ENCODE data around the gene PTPRK.
A peak's percentile ranks its signal among the peaks of the same experiment; 100 is the strongest.

PTPRK gene

DNA sequence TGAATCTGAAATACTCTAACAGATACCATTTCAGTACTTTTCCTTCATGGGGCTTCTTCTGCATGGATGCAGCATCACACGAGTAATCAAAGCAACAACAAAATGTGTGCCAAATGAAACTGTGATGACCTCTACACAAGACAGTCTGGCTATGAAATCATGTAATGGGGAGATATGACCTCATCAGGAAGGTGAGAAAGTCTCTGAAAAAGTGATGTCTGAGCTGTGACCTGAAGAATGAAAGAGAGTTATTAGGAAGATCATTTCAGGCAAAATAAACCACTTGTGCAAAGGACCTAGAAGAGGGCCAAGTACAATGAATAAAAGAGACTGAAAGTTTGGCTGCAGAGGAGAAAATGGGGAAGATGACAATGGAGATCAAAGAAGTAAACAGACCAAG, 182.8 kb downstream of the PTPRK start:
- DNase-seq (ENCODE audit: extremely low spot score), result no peak
- TF ChIP-seq, protein P1, sequence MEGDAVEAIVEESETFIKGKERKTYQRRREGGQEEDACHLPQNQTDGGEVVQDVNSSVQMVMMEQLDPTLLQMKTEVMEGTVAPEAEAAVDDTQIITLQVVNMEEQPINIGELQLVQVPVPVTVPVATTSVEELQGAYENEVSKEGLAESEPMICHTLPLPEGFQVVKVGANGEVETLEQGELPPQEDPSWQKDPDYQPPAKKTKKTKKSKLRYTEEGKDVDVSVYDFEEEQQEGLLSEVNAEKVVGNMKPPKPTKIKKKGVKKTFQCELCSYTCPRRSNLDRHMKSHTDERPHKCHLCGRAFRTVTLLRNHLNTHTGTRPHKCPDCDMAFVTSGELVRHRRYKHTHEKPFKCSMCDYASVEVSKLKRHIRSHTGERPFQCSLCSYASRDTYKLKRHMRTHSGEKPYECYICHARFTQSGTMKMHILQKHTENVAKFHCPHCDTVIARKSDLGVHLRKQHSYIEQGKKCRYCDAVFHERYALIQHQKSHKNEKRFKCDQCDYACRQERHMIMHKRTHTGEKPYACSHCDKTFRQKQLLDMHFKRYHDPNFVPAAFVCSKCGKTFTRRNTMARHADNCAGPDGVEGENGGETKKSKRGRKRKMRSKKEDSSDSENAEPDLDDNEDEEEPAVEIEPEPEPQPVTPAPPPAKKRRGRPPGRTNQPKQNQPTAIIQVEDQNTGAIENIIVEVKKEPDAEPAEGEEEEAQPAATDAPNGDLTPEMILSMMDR (IDR thresholded peaks at IDR 0.05; ENCODE audit: control extremely low read depth, extremely low read depth, low read depth, missing control alignments), result no peak
- ChIA-PET POLR2A (no interaction called here), CTCF (interaction anchor here (1.3 kb wide), 1 partner anchor 9 kb away, joined by 4 read pairs; no protein-coding TSS in a partner anchor)

DNA sequence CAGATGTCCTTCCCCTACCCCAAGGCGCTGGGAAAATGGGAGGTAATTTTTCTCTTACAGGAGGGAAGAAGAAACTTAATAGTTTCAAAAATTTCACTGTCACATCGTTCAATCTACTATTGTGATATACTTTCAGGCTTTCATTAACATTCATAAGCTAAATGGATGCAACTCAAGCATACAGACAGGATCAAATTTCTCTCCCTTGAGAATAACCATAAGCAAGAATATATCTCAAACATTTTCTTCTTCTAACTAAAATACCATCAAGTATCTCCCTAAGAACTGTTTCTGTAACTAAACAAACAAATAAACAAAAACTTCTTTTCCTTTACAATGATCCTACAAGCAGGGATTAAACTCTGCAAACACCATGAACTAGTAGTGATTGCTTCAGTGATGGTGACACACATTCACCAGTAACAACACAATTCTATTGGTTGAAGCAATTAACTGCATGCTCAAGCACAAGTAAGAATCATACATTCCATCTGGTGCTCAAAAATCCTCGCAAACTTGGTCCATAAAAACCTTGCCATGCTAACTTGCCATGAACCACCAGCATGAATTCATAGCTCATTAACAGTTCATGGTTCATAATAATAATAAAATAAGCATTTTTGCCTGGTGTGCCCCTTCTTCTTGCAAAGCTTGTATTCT, 183.8 kb downstream of the PTPRK start:
- DNase-seq (ENCODE audit: extremely low spot score), result no peak
- ChIA-PET POLR2A (no interaction called here), CTCF (interaction anchor here (1.3 kb wide), 1 partner anchor 8 kb away, joined by 4 read pairs; no protein-coding TSS in a partner anchor)
- TF ChIP-seq, protein P1 (IDR thresholded peaks at IDR 0.05; ENCODE audit: control extremely low read depth, extremely low read depth, low read depth, missing control alignments), result no peak

DNA sequence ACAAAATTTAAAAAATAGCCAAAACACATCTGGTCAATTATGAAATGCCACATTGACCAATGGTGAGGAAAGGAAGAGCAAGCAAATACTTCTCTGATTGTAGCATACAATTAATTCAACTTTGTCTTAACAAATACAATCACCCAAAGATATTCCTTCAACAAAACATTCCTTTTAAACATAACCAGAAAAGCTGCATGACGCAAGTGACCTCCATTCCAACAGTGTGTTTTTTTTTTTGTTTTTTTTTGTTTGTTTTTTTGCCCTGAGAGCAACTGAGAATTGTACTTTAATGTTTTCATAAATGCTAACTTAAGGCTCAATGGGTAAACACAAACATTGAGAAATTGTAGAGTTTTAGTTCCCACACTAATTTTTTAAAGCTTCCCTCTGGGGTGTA, 184.4 kb downstream of the PTPRK start:
- no peak for DNase-seq (ENCODE audit: extremely low spot score)
- ChIA-PET CTCF (interaction anchor here (1.0 kb wide), 1 partner anchor 21 kb away, joined by 3 read pairs; no protein-coding TSS in a partner anchor), POLR2A (no interaction called here)
- TF ChIP-seq, protein P1 (IDR thresholded peaks at IDR 0.05; ENCODE audit: control extremely low read depth, extremely low read depth, low read depth, missing control alignments), result no peak

DNA sequence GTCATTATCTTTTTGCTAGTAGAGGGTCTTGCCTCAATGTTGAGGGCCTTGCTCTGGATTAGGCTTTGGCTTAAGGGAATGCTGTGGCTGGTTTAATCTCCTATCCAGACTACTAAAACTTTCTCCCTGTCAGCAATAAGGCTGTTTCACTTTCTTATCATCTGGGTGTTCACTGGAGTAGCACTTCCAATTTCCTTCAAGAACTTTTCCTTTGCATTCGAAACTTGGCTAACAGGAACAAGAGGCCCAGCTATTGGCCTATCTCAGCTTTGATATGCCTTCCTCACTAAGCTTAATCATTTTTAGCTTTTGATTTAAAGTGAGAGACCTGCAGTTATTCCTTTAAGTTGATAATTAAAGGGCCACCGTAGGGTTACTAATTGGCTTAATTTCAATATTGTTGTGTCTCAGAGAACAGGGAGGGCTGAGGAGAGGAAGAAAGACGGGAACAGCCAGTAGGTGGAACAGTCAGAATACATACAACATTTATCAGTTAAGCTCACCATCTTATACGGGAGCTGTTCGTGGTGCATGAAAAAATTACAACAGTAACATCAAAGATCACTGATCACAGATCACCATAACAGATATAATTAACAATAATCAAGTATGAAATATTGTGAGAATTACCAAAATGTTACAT, 186.7 kb downstream of the PTPRK start:
- TF ChIP-seq, protein P1 (IDR thresholded peaks at IDR 0.05; ENCODE audit: control extremely low read depth, extremely low read depth, low read depth, missing control alignments), result no peak
- no peak for DNase-seq (ENCODE audit: extremely low spot score)
- ChIA-PET POLR2A (no interaction called here), CTCF (no interaction called here)

DNA sequence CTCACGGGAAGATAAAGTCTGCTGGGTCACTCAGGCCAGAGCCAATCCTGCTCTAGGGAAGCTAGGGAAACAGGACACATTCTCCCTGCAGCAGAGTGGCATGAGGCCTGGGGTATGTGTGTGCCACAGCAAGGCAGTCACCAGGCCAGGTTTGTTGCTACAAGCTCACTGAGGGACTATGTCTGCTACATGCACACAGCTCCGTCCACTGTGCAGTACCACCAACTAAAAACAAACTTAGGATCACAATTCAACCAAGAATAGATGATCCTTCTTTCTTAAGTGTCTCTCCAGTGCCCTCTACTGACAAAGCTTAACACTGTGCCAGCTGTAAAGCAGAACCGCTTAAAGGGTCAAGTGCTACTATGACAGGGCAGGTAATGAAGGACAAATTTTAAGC, 192.5 kb downstream of the PTPRK start:
- TF ChIP-seq, protein P1 (IDR thresholded peaks at IDR 0.05; ENCODE audit: control extremely low read depth, extremely low read depth, low read depth, missing control alignments), result peak; percentile 62
- peak; percentile 5 for DNase-seq (ENCODE audit: extremely low spot score)
- POLR2A ChIA-PET, result no interaction called here
- CTCF ChIA-PET, result interaction anchor here (0.6 to 1.5 kb wide), 11 partner anchors 8 to 593 kb away, joined by 3 to 17 read pairs (median 4); no protein-coding TSS in a partner anchor

DNA sequence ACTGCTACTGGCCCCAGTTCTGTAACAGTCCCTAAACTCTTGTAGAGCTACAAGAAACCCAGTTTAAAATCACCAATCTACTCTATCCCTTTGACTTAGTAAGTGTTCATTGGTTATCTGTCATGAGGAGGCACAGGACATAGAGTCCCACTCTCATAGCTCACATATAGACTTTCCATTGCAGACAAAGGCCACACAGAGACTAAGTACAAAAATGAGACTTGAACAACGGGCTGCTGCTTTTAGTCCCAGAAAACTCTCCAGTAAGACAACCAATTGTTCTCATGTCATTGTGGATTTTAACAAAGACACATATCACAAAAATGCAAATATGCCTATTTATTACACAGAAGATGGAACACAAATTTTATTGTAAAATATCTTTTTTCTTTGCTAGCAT, 197.4 kb downstream of the PTPRK start:
- TF ChIP-seq, protein P1 (IDR thresholded peaks at IDR 0.05; ENCODE audit: control extremely low read depth, extremely low read depth, low read depth, missing control alignments), result no peak
- CTCF ChIA-PET, result interaction anchor here (1.5 kb wide), 1 partner anchor 204 kb away, joined by 3 read pairs; no protein-coding TSS in a partner anchor
- POLR2A ChIA-PET, result no interaction called here
- DNase-seq (ENCODE audit: extremely low spot score), result no peak

Measured in GM10248 (cell line).